Ovary (tissue), 9 donors: ENCODE data around the gene RYR3. TPM values are rescaled to one million over a fixed set of nuclear protein-coding genes. Genes with fewer than 3 reads are reported as not detected.

ENCODE experiments used
- DNase-seq, 5 donors: peaks; one replicate each; pipeline ENCODE4 v3.0.0-alpha.2; 2019 to 2020
- H3K27ac ChIP-seq, 2 donors: fragments of 200-600 bp; one replicate each; pipeline versions ENCODE4 v1.5.1 to v1.8.0; 2019 to 2022
- H3K27me3 ChIP-seq: fragments of 200-600 bp; one replicate; pipeline ENCODE4 v1.8.0; 2022
- H3K36me3 ChIP-seq: fragments of 200-600 bp; sonication (generic); one replicate; pipeline ENCODE4 v1.5.1; 2019
- H3K4me1 ChIP-seq: one replicate; pipeline ENCODE4 v1.8.1; 2013; ENCODE audit warnings: mild to moderate bottlenecking, moderate library complexity; ENCODE audit not compliant: insufficient read depth
- H3K4me3 ChIP-seq: fragments of 200-600 bp; sonication (generic); one replicate; pipeline ENCODE4 v1.5.1; 2017
- H3K9me3 ChIP-seq, 2 donors: fragments of 200-600 bp in 1 of 2; sonication (generic) in 1 of 2; one replicate each; pipeline versions ENCODE4 v1.5.1 to v1.8.1; 2013 to 2019; ENCODE audit warnings: mild to moderate bottlenecking in 1 of 2, moderate library complexity in 1 of 2
- EP300 ChIP-seq: sonication (generic); formaldehyde crosslinking; IDR thresholded peaks from one replicate; pipeline ENCODE4 v1.6.1; 2017; ENCODE audit warnings: antibody characterized with exemption
- POLR2A ChIP-seq: fragments of 450-650 bp; IDR thresholded peaks from one replicate; pipeline ENCODE4 v1.6.1; 2017; ENCODE audit warnings: antibody characterized with exemption, mild to moderate bottlenecking, moderate library complexity
- WGBS, 3 donors: extraction: QIAGEN DNeasy Blood & Tissue Kit in 1 of 3; methylation state at CpG; one replicate each; pipeline versions ENCODE4 v1.1.5 to v1.1.7; 2013 to 2017; 5-methylcytosine and 5-hydroxymethylcytosine counted together
- intact Hi-C, 4 donors: fragments of 100-400 bp; cut with DNase I; formaldehyde crosslinking; loops; one replicate each; pipeline versions ENCODE4 v1.11.0 to v1.15.1; 2022 to 2023
- polyA plus RNA-seq, 2 donors: library from polyadenylated mRNA; stranded (reverse); fragments of 200-250 nt in 1 of 2; fragments of 350-450 nt in 1 of 2; fragmentation: Illumina TruSeq in 1 of 2; extraction: RNeasy Lipid Tissue Mini Kit (QIAGEN cat#74804) in 1 of 2; gene quantifications; one replicate each; pipeline ENCODE4 v1.2.3, GENCODE V29; 2013 to 2014
- total RNA-seq, 7 donors: library from RNA; depleted of rRNA in 2 of 7; stranded (reverse); fragments of >200 nt in 2 of 7; fragmentation: NEBNext Ultra II Directional in 3 of 7; extraction: Animal tissue kit (Norgen Biotek cat#: 25700) in 3 of 7; gene quantifications; one replicate each; pipeline versions ENCODE4 v1.1.0 to v1.2.4, GENCODE V29; 2016 to 2023
- TF ChIP-seq, protein P1 (sequence below), 3 donors: fragments of 450-650 bp in 2 of 3; fragments of 200-600 bp in 1 of 3; IDR thresholded peaks; one replicate each; pipeline versions ENCODE4 v1.5.1 to v1.8.0; 2016 to 2022; ENCODE audit warnings: antibody characterized with exemption in 3 of 3, mild to moderate bottlenecking in 1 of 3
- donor health status: DM: no; HTN: no; CAD: no; lungs with moderate emphysema.
- donor health status: DM: no; HTN: no; CAD: no.
- donor health status: Bipolar disorder and iron deficiency.
- donor health status: DM: yes; HTN: yes; CAD: no.
- donor health status: DM: no; HTN: no; CAD: no.
- donor health status: DM: yes; HTN: yes; CAD: no.

Gene RYR3
- total and polyA plus RNA-seq, 9 donors = 0.52 to 6.0 (median 0.96) TPM

DNA sequence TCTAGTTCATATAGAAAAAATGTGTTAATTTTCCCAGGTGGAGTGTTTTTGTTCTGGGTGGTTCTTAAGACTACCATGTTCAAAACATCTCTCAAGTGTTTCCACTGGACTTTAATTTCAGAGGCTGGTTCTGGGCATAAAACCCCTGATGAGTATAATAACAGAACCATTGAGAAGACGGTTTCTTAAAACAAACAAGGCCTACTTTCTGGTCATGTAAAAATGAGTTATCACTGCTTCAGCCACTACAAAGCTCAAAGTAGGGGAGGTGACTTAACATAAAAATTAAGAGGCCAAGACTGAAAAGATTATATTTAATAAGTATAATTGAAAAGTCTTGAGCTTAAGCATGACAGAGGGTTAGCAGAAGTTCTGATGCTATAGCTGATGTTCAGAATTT, 33.8 kb downstream of the RYR3 start:
- no peak overlapping the region for H3K27ac ChIP-seq
- 68 to 86% (median 81%) methylated on average over 1 of the region's 1 CpG for WGBS, 3 donors
- H3K4me3 ChIP-seq = no peak overlapping the region
- intact Hi-C loops = no loop called here
- no peaks in the 10 kb centered on the region for H3K9me3 ChIP-seq
- no peaks in the 10 kb centered on the region for H3K4me1 ChIP-seq
- H3K36me3 ChIP-seq = no peaks in the 10 kb centered on the region
- H3K27me3 ChIP-seq = no peaks in the 10 kb centered on the region
- TF ChIP-seq, protein P1, sequence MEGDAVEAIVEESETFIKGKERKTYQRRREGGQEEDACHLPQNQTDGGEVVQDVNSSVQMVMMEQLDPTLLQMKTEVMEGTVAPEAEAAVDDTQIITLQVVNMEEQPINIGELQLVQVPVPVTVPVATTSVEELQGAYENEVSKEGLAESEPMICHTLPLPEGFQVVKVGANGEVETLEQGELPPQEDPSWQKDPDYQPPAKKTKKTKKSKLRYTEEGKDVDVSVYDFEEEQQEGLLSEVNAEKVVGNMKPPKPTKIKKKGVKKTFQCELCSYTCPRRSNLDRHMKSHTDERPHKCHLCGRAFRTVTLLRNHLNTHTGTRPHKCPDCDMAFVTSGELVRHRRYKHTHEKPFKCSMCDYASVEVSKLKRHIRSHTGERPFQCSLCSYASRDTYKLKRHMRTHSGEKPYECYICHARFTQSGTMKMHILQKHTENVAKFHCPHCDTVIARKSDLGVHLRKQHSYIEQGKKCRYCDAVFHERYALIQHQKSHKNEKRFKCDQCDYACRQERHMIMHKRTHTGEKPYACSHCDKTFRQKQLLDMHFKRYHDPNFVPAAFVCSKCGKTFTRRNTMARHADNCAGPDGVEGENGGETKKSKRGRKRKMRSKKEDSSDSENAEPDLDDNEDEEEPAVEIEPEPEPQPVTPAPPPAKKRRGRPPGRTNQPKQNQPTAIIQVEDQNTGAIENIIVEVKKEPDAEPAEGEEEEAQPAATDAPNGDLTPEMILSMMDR (IDR thresholded peaks at IDR 0.05) = no peak
- TF ChIP-seq POLR2A = no peak
- TF ChIP-seq EP300 = no peak
- DNase-seq = no peak

GRCh38 chr15:33354411-33354810, 43.6 kb downstream of the RYR3 start:
- H3K27ac ChIP-seq = no peak overlapping the region
- TF ChIP-seq, protein P1 (IDR thresholded peaks at IDR 0.05) = no peak
- no peak for TF ChIP-seq POLR2A
- TF ChIP-seq EP300 = no peak
- no peaks in the 10 kb centered on the region for H3K9me3 ChIP-seq
- H3K4me1 ChIP-seq = no peaks in the 10 kb centered on the region
- intact Hi-C loops = no loop called here
- DNase-seq = no peak
- no peak overlapping the region for H3K4me3 ChIP-seq
- H3K27me3 ChIP-seq = no peaks in the 10 kb centered on the region
- H3K36me3 ChIP-seq = no peaks in the 10 kb centered on the region
- 53 to 67% (median 59%) methylated on average over 1 of the region's 1 CpG for WGBS, 3 donors

- DNase-seq = no peak
- no peaks in the 10 kb centered on the region for H3K27me3 ChIP-seq
- no peaks in the 10 kb centered on the region for H3K4me1 ChIP-seq
- H3K4me3 ChIP-seq = no peak overlapping the region
- no peaks in the 10 kb centered on the region for H3K36me3 ChIP-seq
- H3K27ac ChIP-seq = no peak overlapping the region
- no peaks in the 10 kb centered on the region for H3K9me3 ChIP-seq
- TF ChIP-seq POLR2A (no peak), EP300 (no peak)
- TF ChIP-seq, protein P1 (IDR thresholded peaks at IDR 0.05) = no peak
- intact Hi-C loops = no loop called here
- WGBS, 3 donors = 60 to 74% (median 61%) methylated on average over 4 of the region's 4 CpGs
Measured at GRCh38 chr15:33357845-33358244, 47.1 kb downstream of the RYR3 start.

DNA sequence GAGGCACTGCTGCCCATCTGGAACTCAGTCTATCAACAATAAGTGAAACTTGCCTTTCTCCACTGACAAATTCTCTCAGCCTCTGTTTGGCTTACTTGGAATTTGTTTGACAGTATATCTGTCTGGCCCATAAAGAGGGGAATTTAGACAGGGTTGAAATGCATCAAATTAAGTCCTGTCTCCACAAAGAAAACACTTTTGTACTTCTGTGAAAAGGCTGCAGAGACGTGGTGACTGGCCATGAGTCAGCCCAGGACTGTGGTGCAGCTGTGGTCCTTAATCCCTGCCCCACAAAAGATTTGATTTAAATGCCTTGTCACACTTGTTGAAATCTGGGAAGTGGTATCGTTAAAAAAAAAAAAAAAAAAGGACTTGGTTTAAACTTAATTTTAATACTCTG, 47.5 kb downstream of the RYR3 start:
- Histone ChIP-seq H3K36me3 (no peaks in the 10 kb centered on the region), H3K9me3 (no peaks in the 10 kb centered on the region), H3K4me3 (no peak overlapping the region), H3K27me3 (no peaks in the 10 kb centered on the region), H3K4me1 (no peaks in the 10 kb centered on the region), H3K27ac (no peak overlapping the region)
- 29 to 42% (median 34%) methylated on average over 2 of the region's 2 CpGs for WGBS, 3 donors
- intact Hi-C loops = no loop called here
- TF ChIP-seq POLR2A = no peak
- TF ChIP-seq EP300 = no peak
- TF ChIP-seq, protein P1 (IDR thresholded peaks at IDR 0.05) = no peak
- DNase-seq = no peak

GRCh38 chr15:33360886-33361285, 50.1 kb downstream of the RYR3 start:
- H3K36me3 ChIP-seq = no peaks in the 10 kb centered on the region
- H3K4me3 ChIP-seq = no peak overlapping the region
- DNase-seq = no peak
- TF ChIP-seq EP300 (no peak), POLR2A (no peak)
- TF ChIP-seq, protein P1 (IDR thresholded peaks at IDR 0.05) = no peak
- no peak overlapping the region for H3K27ac ChIP-seq
- no peaks in the 10 kb centered on the region for H3K9me3 ChIP-seq
- intact Hi-C loops = no loop called here
- H3K27me3 ChIP-seq = no peaks in the 10 kb centered on the region
- 0 to 26% (median 5%) methylated on average over 1 of the region's 1 CpG for WGBS, 3 donors
- H3K4me1 ChIP-seq = no peaks in the 10 kb centered on the region
